Measurements from ENCODE around the gene DUSP1.

Gene DUSP1

DNA sequence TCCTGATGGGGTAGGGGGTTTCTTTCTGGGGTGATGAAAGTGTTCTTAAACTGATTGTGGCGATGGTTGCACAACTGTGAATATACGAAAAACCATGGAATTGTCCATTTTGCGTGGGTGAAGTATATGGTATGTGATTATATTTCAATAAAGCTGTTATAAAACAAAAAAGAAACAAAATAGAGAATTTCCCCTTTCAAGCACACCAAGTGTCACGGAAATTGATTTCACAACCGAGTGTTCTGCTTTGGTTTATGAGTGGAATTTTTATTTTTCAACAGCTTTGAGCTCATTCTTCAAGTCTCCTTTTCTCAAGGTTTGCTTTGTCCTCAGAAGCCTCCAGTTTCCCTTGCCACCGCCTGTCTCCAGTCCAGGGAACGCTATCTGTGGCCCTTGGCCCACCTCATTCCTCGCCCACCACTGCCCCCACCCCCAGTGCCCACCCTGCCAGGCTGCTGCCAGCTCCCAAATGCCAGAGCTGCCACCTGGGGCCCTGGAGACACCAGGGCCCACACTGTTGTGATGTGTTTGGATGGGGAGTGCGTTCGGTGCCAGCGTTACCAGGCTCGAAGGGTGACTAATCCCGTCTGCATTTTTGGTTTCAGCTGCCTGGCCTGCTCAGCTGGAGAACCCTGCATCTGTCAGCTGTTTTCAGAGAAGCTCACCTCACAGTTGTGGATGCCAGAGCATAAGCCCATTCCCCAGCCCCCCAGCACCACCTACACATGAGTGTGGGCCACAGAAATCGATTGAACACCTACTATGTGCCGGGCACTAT lies 30.4 kb downstream of the DUSP1 start:
- no peak for TF ChIP-seq RAD21 (IDR thresholded peaks at IDR 0.05; ENCODE audit: low read depth)
- no peak for TF ChIP-seq EP300 (IDR thresholded peaks at IDR 0.05; ENCODE audit: borderline replicate concordance)

DNA sequence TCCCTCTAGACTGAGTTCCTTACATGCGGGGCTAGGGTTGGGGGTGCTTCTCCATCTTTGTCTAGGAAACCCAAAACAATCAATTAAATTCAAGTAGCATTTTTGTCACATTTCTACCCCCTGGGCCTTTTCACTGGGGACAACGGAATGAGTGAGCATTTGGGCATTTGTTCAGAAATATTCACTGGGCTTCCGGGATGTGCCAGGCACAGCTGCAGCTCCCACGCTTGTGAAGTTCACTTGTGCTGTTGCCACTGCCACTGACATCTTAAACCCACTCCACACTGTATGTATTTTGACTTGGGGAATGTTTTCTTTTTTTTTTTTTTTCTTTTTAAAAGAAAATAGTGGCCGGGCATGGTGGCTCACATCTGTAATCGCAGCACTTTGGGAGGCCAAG lies 31.6 kb downstream of the DUSP1 start:
- TF ChIP-seq, protein P1, sequence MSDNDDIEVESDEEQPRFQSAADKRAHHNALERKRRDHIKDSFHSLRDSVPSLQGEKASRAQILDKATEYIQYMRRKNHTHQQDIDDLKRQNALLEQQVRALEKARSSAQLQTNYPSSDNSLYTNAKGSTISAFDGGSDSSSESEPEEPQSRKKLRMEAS (IDR thresholded peaks at IDR 0.05), result no peak
- TF ChIP-seq FOXM1 (IDR thresholded peaks at IDR 0.05; ENCODE audit: borderline replicate concordance, low read depth) (no peak), TAF1 (IDR thresholded peaks at IDR 0.05; ENCODE audit: low read depth) (no peak), EP300 (IDR thresholded peaks at IDR 0.05; ENCODE audit: borderline replicate concordance) (no peak), RAD21 (IDR thresholded peaks at IDR 0.05; ENCODE audit: low read depth) (no peak), ZBTB7A (IDR thresholded peaks at IDR 0.05; ENCODE audit: low read depth) (no peak), TEAD4 (IDR thresholded peaks at IDR 0.05) (no peak), CEBPB (IDR thresholded peaks at IDR 0.05) (no peak), EGR1 (IDR thresholded peaks at IDR 0.05) (no peak), YY1 (IDR thresholded peaks at IDR 0.05; ENCODE audit: low read depth) (no peak), TCF12 (IDR thresholded peaks at IDR 0.05; ENCODE audit: low read depth) (no peak), NFIC (IDR thresholded peaks at IDR 0.05) (no peak), CREB1 (IDR thresholded peaks at IDR 0.05; ENCODE audit: low read depth) (no peak), REST (IDR thresholded peaks at IDR 0.05; ENCODE audit: low read depth) (no peak)
- TF ChIP-seq, protein P2, sequence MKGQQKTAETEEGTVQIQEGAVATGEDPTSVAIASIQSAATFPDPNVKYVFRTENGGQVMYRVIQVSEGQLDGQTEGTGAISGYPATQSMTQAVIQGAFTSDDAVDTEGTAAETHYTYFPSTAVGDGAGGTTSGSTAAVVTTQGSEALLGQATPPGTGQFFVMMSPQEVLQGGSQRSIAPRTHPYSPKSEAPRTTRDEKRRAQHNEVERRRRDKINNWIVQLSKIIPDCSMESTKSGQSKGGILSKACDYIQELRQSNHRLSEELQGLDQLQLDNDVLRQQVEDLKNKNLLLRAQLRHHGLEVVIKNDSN (IDR thresholded peaks at IDR 0.05), result no peak

DNA sequence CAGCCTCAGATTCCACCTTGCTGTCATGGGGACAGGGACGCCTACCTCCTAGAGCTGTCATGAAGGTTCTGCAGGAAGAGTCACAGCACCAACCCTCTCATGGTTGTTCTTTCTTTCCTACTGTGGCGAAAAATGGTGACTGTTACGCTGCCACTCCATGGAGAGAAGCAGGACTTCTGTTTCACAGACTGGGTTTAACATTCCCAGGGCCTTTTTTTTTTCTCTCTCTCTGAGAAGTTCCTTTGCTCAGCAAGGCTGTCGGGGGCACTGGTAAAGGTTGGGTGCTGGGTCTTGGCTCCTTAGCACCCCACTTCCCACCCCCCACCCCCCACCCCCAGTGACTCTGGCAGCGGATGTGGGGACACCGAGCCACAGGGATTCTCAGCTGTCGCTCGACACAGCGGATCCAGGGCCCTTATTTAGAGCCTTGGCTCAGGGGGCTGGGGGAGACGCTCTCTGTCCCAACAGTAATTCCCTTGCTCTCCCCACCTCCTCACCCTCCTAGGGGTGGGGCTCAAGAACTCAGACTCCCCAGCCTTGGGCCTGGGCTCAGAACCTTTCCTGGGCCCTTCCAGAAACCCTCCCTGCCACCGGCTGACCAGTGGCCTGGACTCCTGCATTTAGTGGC lies 34.4 kb downstream of the DUSP1 start:
- no peak for TF ChIP-seq REST (IDR thresholded peaks at IDR 0.05; ENCODE audit: low read depth)
- TF ChIP-seq, protein P2 (IDR thresholded peaks at IDR 0.05), result no peak
- no peak for TF ChIP-seq TCF12 (IDR thresholded peaks at IDR 0.05; ENCODE audit: low read depth)
- no peak for TF ChIP-seq FOXM1 (IDR thresholded peaks at IDR 0.05; ENCODE audit: borderline replicate concordance, low read depth)
- TF ChIP-seq TEAD4 (IDR thresholded peaks at IDR 0.05), result no peak
- no peak for TF ChIP-seq TAF1 (IDR thresholded peaks at IDR 0.05; ENCODE audit: low read depth)
- no peak for TF ChIP-seq CREB1 (IDR thresholded peaks at IDR 0.05; ENCODE audit: low read depth)
- TF ChIP-seq YY1 (IDR thresholded peaks at IDR 0.05; ENCODE audit: low read depth), result no peak
- TF ChIP-seq NFIC (IDR thresholded peaks at IDR 0.05), result no peak
- no peak for TF ChIP-seq RAD21 (IDR thresholded peaks at IDR 0.05; ENCODE audit: low read depth)
- TF ChIP-seq ZBTB7A (IDR thresholded peaks at IDR 0.05; ENCODE audit: low read depth), result no peak
- TF ChIP-seq, protein P1 (IDR thresholded peaks at IDR 0.05), result no peak
- TF ChIP-seq EGR1 (IDR thresholded peaks at IDR 0.05), result no peak
- no peak for TF ChIP-seq CEBPB (IDR thresholded peaks at IDR 0.05)
- no peak for TF ChIP-seq EP300 (IDR thresholded peaks at IDR 0.05; ENCODE audit: borderline replicate concordance)

DNA sequence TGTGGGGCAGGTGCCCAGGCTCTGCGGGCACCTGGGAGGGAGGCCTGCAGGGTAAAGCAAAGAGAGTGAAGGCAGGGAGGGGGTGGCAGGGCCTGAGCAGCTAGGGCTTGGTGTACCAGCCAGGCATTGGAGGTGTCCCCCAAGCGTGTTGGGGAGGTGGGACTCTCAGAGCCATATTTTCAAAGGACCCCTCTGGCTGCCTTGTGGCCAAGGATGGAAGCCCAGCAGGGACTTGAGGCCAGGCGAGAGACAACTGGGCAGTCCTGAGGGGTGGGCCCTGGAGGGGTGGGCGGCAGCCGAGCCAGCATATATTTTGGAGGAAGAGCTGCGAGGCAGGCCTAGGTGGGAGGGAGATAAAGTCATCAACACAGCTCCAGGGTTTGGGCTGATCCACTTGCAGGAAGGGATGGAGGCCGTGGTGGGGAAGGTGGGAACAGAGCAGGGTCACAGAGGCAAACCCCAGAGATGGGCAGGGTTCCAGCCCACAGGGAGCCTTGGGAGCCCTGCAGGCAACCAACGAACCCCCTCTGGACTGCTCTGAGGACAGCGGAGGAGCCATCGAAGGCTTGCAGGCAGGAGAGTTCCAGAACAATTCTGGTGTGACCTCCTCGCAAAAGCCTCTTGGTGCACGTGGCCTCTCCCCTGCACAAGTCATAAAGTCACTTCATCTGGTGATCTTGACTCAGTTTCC lies 35.7 kb downstream of the DUSP1 start:
- TF ChIP-seq ZBTB7A (IDR thresholded peaks at IDR 0.05; ENCODE audit: low read depth) (no peak), CEBPB (IDR thresholded peaks at IDR 0.05) (no peak), RAD21 (IDR thresholded peaks at IDR 0.05; ENCODE audit: low read depth) (no peak), TAF1 (IDR thresholded peaks at IDR 0.05; ENCODE audit: low read depth) (no peak), YY1 (IDR thresholded peaks at IDR 0.05; ENCODE audit: low read depth) (no peak), EGR1 (IDR thresholded peaks at IDR 0.05) (no peak), REST (IDR thresholded peaks at IDR 0.05; ENCODE audit: low read depth) (no peak), TCF12 (IDR thresholded peaks at IDR 0.05; ENCODE audit: low read depth) (no peak), FOXM1 (IDR thresholded peaks at IDR 0.05; ENCODE audit: borderline replicate concordance, low read depth) (no peak)
- TF ChIP-seq, protein P1 (IDR thresholded peaks at IDR 0.05), result no peak

Data from Ishikawa (cell line).